Liver (tissue), 9 donors: ENCODE results near the gene IL1RN. TPM values are rescaled to one million over a fixed set of nuclear protein-coding genes. Genes with fewer than 3 reads are reported as not detected.

Source experiments
- DNase-seq: peaks from one replicate; pipeline ENCODE4 v3.0.0-alpha.2; 2017; ENCODE audit warnings: low spot score
- H3K27ac ChIP-seq, 2 donors: one replicate each; pipeline ENCODE4 v1.7.0; 2013; ENCODE audit warnings: inconsistent platforms in 2 of 2, low read length in 2 of 2, control low read depth in 1 of 2, low read depth in 1 of 2, mild to moderate bottlenecking in 1 of 2
- H3K27me3 ChIP-seq, 4 donors: one replicate each; pipeline versions ENCODE4 v1.6.1 to v1.7.0; 2013; ENCODE audit warnings: low read length in 3 of 4, inconsistent platforms in 1 of 4, mild to moderate bottlenecking in 1 of 4, moderate library complexity in 1 of 4; ENCODE audit not compliant: control insufficient read depth in 4 of 4, insufficient read depth in 4 of 4
- H3K36me3 ChIP-seq, 4 donors: one replicate each; pipeline versions ENCODE4 v1.6.1 to v1.7.0; 2013; ENCODE audit warnings: low read length in 3 of 4, mild to moderate bottlenecking in 3 of 4, low read depth in 1 of 4, moderate library complexity in 1 of 4; ENCODE audit not compliant: control insufficient read depth in 4 of 4, insufficient read depth in 3 of 4
- H3K4me1 ChIP-seq, 4 donors: one replicate each; pipeline versions ENCODE4 v1.6.1 to v1.7.0; 2013; ENCODE audit warnings: low read length in 3 of 4, mild to moderate bottlenecking in 3 of 4, moderate library complexity in 1 of 4; ENCODE audit not compliant: control insufficient read depth in 4 of 4, insufficient read depth in 4 of 4
- H3K4me3 ChIP-seq, 3 donors: one replicate each; pipeline versions ENCODE4 v1.6.1 to v1.7.0; 2013; ENCODE audit warnings: low read length in 3 of 3, control low read depth in 1 of 3, low read depth in 1 of 3, mild to moderate bottlenecking in 1 of 3
- H3K9ac ChIP-seq, 2 donors: one replicate each; pipeline ENCODE4 v1.7.0; 2013; ENCODE audit warnings: low read length in 2 of 2, mild to moderate bottlenecking in 2 of 2, moderate library complexity in 2 of 2, control low read depth in 1 of 2, low read depth in 1 of 2
- H3K9me3 ChIP-seq, 4 donors: one replicate each; pipeline versions ENCODE4 v1.6.1 to v1.7.0; 2013; ENCODE audit warnings: low read length in 3 of 4; ENCODE audit not compliant: control insufficient read depth in 4 of 4
- ATF3 ChIP-seq: IDR thresholded peaks from 2 replicates; pipeline ENCODE4 v1.6.1; 2016; ENCODE audit warnings: antibody characterized with exemption
- CTCF ChIP-seq: fragments of 150-350 bp; IDR thresholded peaks from 2 replicates; pipeline ENCODE4 v1.5.1; 2017; ENCODE audit warnings: improper control_type of control experiment, low read depth, low read length; ENCODE audit not compliant: missing input control
- EGR1 ChIP-seq, 2 donors: IDR thresholded peaks; 2 replicates each; pipeline ENCODE4 v1.6.1; 2016 to 2018; ENCODE audit warnings: antibody characterized with exemption in 2 of 2, low read depth in 2 of 2
- FOXA1 ChIP-seq: IDR thresholded peaks from 2 replicates; pipeline ENCODE4 v1.6.1; 2016; ENCODE audit warnings: antibody characterized with exemption
- FOXA2 ChIP-seq: IDR thresholded peaks from 2 replicates; pipeline ENCODE4 v1.6.1; 2016; ENCODE audit warnings: antibody characterized with exemption
- GABPA ChIP-seq, 2 donors: IDR thresholded peaks in 1 of 2; conservative IDR thresholded peaks in 1 of 2; 2 replicates each; pipeline ENCODE4 v1.6.1; 2016; ENCODE audit warnings: antibody characterized with exemption in 2 of 2, mild to moderate bottlenecking in 1 of 2, moderate library complexity in 1 of 2
- HNF4A ChIP-seq, 2 donors: conservative IDR thresholded peaks; 2 replicates each; pipeline ENCODE4 v1.6.1; 2016; ENCODE audit warnings: antibody characterized with exemption in 2 of 2, mild to moderate bottlenecking in 2 of 2
- HNF4G ChIP-seq: IDR thresholded peaks from 2 replicates; pipeline ENCODE4 v1.6.1; 2016; ENCODE audit warnings: antibody characterized with exemption
- JUND ChIP-seq, 2 donors: IDR thresholded peaks; 2 replicates each; pipeline ENCODE4 v1.6.1; 2016; ENCODE audit warnings: antibody characterized with exemption in 2 of 2
- MAX ChIP-seq: IDR thresholded peaks from 2 replicates; pipeline ENCODE4 v1.6.1; 2016; ENCODE audit warnings: antibody characterized with exemption
- NR2F2 ChIP-seq: IDR thresholded peaks from 2 replicates; pipeline ENCODE4 v1.6.1; 2016; ENCODE audit warnings: antibody characterized with exemption
- RAD21 ChIP-seq, 2 donors: IDR thresholded peaks; 2 replicates each; pipeline ENCODE4 v1.6.1; 2016; ENCODE audit warnings: antibody characterized with exemption in 2 of 2, mild to moderate bottlenecking in 2 of 2
- REST ChIP-seq: IDR thresholded peaks from 2 replicates; pipeline ENCODE4 v1.6.1; 2016; ENCODE audit warnings: antibody characterized with exemption, mild to moderate bottlenecking
- RXRA ChIP-seq, 2 donors: IDR thresholded peaks; 2 replicates each; pipeline ENCODE4 v1.6.1; 2017 to 2018; ENCODE audit warnings: antibody characterized with exemption in 2 of 2, mild to moderate bottlenecking in 1 of 2
- SP1 ChIP-seq: IDR thresholded peaks from 2 replicates; pipeline ENCODE4 v1.6.1; 2018; ENCODE audit warnings: antibody characterized with exemption, mild to moderate bottlenecking
- TAF1 ChIP-seq: conservative IDR thresholded peaks from 2 replicates; pipeline ENCODE4 v1.6.1; 2016; ENCODE audit warnings: antibody characterized with exemption, mild to moderate bottlenecking
- YY1 ChIP-seq: IDR thresholded peaks from 2 replicates; pipeline ENCODE4 v1.6.1; 2016; ENCODE audit warnings: antibody characterized with exemption, mild to moderate bottlenecking
- ZBTB33 ChIP-seq: IDR thresholded peaks from 2 replicates; pipeline ENCODE4 v1.6.1; 2016; ENCODE audit warnings: antibody characterized with exemption
- WGBS: extraction: QIAGEN DNeasy Blood & Tissue Kit; methylation state at CpG from one replicate; pipeline ENCODE4 v1.1.7; 2013; 5-methylcytosine and 5-hydroxymethylcytosine counted together
- polyA plus RNA-seq, 2 donors: library from polyadenylated mRNA; stranded (reverse) in 1 of 2; unstranded in 1 of 2; fragments of 200-250 nt in 1 of 2; fragments of >200 nt in 1 of 2; fragmentation: Nextera tagmentation in 1 of 2; extraction: Ambion mirVana in 1 of 2; gene quantifications; one replicate each; pipeline versions ENCODE4 v1.2.1 to v1.2.3, GENCODE V29; 2013 to 2015
- total RNA-seq, 2 donors: library from RNA; depleted of rRNA; stranded (reverse); fragments of >200 nt; gene quantifications; one replicate each; pipeline ENCODE4 v1.2.3, GENCODE V29; 2014
- donor health status: healthy.
- donor health status: healthy.
- donor health status: healthy.
- donor health status: healthy.
- donor health status: healthy.

IL1RN gene
- total and polyA plus RNA-seq, 4 donors = 3.9 to 121 (median 25.8) TPM

- H3K4me3 ChIP-seq = no peak overlapping the region
- 87% methylated on average over 4 of the region's 4 CpGs for WGBS
- H3K27ac ChIP-seq = no peak overlapping the region
- H3K9ac ChIP-seq = no peak overlapping the region
- DNase-seq = no peak
- no peaks in the 10 kb centered on the region for H3K27me3 ChIP-seq
- no peaks in the 10 kb centered on the region for H3K9me3 ChIP-seq
- H3K36me3 ChIP-seq = no peaks in the 10 kb centered on the region
- H3K4me1 ChIP-seq = no peaks in the 10 kb centered on the region
- TF ChIP-seq FOXA2 (no peak), NR2F2 (no peak), YY1 (no peak), JUND (IDR thresholded peaks at IDR 0.05) (no peak), HNF4G (no peak), RAD21 (IDR thresholded peaks at IDR 0.05) (no peak), SP1 (no peak), TAF1 (no peak), ZBTB33 (no peak), ATF3 (no peak), MAX (no peak), HNF4A (conservative IDR thresholded peaks at IDR 0.05) (no peak)
Observed at GRCh38 chr2:113144259-113144658, 16.9 kb downstream of the IL1RN start.

- Histone ChIP-seq H3K27ac (no peak overlapping the region), H3K4me1 (peaks cover 0 to 5% (median 2%) of the 10 kb centered on the region in 4 donors), H3K4me3 (no peak overlapping the region), H3K27me3 (no peaks in the 10 kb centered on the region), H3K9me3 (no peaks in the 10 kb centered on the region), H3K36me3 (no peaks in the 10 kb centered on the region), H3K9ac (no peak overlapping the region)
- WGBS = 82% methylated on average over 8 of the region's 8 CpGs
- TF ChIP-seq MAX = no peak
- TF ChIP-seq GABPA (IDR thresholded peaks at IDR 0.05 in 1 of 2, conservative IDR thresholded peaks at IDR 0.05 in 1 of 2) = no peak
- TF ChIP-seq FOXA1 = no peak
- no peak for TF ChIP-seq EGR1 (IDR thresholded peaks at IDR 0.05; ENCODE audit: low read depth in 2 of 2)
- TF ChIP-seq ATF3 = no peak
- no peak for TF ChIP-seq HNF4G
- no peak for TF ChIP-seq RXRA (IDR thresholded peaks at IDR 0.05)
- TF ChIP-seq REST = no peak
- no peak for TF ChIP-seq FOXA2
- no peak for TF ChIP-seq CTCF
- DNase-seq = no peak
Observed at GRCh38 chr2:113148606-113149552, 21.5 kb downstream of the IL1RN start.
